Thyroid gland (tissue), 4 donors: ENCODE measurements around the gene CIITA.

Experiments used
- POLR2A ChIP-seq, 2 donors: fragments of 450-650 bp; IDR thresholded peaks; one replicate each; pipeline ENCODE4 v1.6.1; 2017; ENCODE audit warnings: antibody characterized with exemption in 2 of 2, mild to moderate bottlenecking in 2 of 2, moderate library complexity in 1 of 2
- TF ChIP-seq, protein P1 (sequence below), 6 experiments: fragments of 200-600 bp in 3 of 6; fragments of 450-650 bp in 3 of 6; sonication (generic) in 3 of 6; IDR thresholded peaks; one replicate each; pipeline ENCODE4 v1.5.1; 2016 to 2019; ENCODE audit warnings: antibody characterized with exemption in 6 of 6, mild to moderate bottlenecking in 2 of 6, inconsistent platforms in 1 of 6, moderate library complexity in 1 of 6

DNA sequence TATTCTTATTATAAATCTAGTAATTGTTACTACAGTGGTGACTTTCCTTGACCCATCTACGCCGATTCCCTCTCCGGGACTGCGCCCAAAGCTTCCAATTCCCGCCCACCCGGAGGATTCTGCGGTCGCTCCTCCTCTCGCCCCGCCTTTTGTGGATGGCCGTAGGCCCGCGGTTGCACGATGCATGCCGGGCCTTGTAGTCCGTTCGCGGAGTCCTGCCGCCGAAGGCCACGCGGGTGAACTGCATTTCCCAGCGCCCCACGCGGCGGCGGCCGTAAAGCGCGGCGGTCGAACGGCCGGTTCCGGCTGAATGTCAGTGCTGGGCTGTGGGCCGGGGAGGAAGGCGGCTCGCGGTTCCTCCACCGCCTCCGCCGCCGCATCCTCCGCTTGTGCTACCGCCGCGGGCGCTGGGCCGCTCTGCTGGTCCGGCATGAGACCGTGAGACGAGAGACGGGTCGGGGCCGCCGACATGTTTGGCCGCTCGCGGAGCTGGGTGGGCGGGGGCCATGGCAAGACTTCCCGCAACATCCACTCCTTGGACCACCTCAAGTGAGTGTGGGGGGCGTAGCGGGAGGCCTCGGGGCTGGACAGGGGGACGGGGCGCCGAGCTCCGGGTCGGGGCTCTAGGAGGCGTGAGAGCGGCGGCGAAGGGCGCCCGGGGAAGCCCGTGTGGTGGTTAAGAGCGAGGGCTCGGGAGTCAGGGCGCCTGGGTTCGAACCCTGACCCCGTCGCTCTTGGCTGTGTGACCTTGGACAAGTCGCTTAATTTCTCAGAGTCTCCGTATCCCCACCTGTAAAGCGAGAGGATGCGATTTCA, 67.5 kb downstream of the CIITA start, which contains the start of gene CLEC16A:
- TF ChIP-seq, protein P1, sequence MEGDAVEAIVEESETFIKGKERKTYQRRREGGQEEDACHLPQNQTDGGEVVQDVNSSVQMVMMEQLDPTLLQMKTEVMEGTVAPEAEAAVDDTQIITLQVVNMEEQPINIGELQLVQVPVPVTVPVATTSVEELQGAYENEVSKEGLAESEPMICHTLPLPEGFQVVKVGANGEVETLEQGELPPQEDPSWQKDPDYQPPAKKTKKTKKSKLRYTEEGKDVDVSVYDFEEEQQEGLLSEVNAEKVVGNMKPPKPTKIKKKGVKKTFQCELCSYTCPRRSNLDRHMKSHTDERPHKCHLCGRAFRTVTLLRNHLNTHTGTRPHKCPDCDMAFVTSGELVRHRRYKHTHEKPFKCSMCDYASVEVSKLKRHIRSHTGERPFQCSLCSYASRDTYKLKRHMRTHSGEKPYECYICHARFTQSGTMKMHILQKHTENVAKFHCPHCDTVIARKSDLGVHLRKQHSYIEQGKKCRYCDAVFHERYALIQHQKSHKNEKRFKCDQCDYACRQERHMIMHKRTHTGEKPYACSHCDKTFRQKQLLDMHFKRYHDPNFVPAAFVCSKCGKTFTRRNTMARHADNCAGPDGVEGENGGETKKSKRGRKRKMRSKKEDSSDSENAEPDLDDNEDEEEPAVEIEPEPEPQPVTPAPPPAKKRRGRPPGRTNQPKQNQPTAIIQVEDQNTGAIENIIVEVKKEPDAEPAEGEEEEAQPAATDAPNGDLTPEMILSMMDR (IDR thresholded peaks at IDR 0.05): peak in 1 of 6 experiments; percentile 43
- TF ChIP-seq POLR2A (IDR thresholded peaks at IDR 0.05): peak in 1 of 2 donors; percentile 90
